ENCODE measurements around the gene TARM1.
"Not testable (repeated sequence)": the region's sequence is repeated elsewhere in the genome, so short reads cannot be mapped to it uniquely, and the experiment has no call there.

The TARM1 gene

GRCh38 chr19:54099190-54099902 is 18.2 kb upstream of the TARM1 start:
- no peak for FAIRE-seq

DNA sequence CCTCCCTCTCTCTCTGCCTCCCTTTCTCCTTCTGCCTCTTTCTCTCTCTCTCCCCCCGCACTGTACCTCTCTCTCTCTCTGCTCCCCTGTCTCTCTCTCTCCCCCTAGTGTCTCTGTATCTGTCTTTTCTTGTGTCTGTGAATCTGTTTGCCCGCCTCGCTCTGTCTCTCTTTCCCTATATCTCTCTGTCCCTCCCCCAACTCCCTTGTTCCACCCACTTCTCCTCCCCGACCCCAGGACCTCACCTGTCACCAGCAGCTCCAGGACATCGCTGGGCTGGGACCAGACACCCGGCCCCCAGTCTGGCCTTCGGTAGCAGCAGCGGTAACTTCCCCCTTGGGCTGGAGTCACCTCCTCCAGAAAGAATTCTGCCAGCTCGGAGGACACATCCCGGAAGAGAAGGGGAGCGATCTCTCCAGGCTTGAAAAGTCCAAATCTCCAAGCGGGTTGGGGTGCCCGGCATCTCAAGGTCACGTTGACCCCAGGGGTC is 15.5 kb upstream of the TARM1 start:
- no peak for FAIRE-seq

- FAIRE-seq: not testable (repeated sequence)
These were observed 14.9 kb upstream of the TARM1 start for GRCh38 chr19:54095859-54096616.

GRCh38 chr19:54095136-54095858 is 14.1 kb upstream of the TARM1 start:
- no peak for FAIRE-seq

- no peak for FAIRE-seq
These were observed 13.3 kb upstream of the TARM1 start for GRCh38 chr19:54094426-54095000.

- FAIRE-seq: no peak
These were observed 3.2 kb upstream of the TARM1 start for GRCh38 chr19:54084410-54084809.

- FAIRE-seq: no peak
These were observed 3.8 kb downstream of the TARM1 start for GRCh38 chr19:54077334-54077733.

- FAIRE-seq: no peak
These were observed 6.3 kb downstream of the TARM1 start for GRCh38 chr19:54074851-54075250.

DNA sequence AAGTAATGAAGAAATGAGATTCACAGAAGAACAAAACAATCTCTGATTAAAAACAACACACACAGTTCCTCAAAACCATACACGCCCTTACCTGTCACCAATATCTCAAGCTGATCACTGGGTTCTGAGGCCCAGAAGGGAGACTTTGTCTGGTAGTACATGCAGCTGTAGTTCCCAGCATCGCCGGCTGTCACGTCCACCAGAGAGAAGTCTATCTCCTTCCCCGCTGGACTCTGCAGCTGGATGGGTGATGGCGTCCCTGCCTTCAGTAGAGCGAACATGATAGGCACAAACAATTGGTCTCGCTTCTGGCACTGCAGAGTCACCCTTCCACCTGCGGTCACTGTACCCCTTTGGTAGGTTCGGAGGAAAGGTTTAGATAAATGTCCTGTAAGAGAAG is 7.3 kb downstream of the TARM1 start:
- FAIRE-seq: no peak

DNA sequence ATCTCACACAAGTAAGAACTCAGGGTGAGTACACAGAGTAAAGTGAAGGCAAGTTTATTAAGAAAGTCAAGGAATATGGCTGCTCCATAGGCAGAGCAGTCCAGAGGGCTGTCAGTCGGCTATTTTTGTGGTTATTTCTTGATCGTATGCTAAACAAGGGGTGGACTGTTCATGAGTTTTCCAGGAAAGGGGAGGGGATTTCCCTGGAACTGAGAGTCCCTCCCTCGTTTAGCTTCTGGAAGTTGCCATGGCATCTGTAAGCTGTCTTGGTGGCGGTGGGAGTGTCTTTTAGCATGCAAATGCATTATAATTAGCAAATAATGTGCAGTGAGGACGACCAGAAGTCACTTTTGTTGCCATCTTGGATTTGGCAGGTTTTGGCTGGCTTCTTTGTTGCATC is 11.7 kb downstream of the TARM1 start:
- no peak for FAIRE-seq

- no peak for FAIRE-seq
These were observed 17.6 kb downstream of the TARM1 start, which contains the start of gene VSTM1 for GRCh38 chr19:54063350-54064116. TSS of gene VSTM1 (minus strand) at chr19:54063897. CDS start at chr19:54063777, 120 bp downstream.

DNA sequence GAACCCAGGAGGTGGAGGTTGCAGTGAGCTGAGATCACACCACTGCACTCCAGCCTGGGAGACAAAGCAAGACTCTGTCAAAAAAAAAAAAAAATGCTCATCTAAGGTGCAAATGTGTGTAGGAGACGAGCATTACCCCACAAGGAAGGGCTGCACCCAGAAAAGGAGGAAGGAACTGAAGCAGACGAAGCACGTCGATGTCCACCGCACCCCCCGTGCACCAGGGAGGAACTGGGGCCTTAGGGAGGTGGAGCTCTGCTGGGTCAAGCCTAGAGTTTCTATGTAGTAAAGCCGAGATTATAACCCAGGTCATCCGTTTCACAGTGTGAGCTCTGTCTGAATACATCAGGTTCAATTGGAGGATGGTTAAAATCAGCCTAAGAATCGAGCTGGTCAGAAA is 18.5 kb downstream of the TARM1 start:
- FAIRE-seq: no peak

- FAIRE-seq: no peak
These were observed 33.5 kb downstream of the TARM1 start for GRCh38 chr19:54047616-54048015.

DNA sequence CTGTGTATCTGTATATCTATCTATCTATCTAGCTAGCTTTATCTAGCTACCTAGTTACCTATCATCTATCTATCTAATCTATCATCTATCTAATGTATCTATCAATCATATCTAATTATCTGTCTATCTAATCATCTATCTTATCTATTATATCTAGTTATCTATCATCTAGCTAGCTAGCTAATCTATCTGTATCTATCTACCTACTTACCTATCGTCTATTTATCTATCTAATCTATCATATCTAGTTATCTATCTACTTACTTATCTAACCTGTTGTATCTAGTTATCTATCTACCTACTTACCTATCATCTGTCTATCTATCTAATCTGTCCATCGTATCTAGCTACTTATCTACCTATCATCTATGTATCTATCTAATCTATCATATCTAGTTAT is 35.4 kb downstream of the TARM1 start:
- no peak for FAIRE-seq

GRCh38 chr19:54042989-54043388 is 38.2 kb downstream of the TARM1 start:
- no peak for FAIRE-seq

- FAIRE-seq: no peak
These were observed 39.1 kb downstream of the TARM1 start for GRCh38 chr19:54041969-54042606.

DNA sequence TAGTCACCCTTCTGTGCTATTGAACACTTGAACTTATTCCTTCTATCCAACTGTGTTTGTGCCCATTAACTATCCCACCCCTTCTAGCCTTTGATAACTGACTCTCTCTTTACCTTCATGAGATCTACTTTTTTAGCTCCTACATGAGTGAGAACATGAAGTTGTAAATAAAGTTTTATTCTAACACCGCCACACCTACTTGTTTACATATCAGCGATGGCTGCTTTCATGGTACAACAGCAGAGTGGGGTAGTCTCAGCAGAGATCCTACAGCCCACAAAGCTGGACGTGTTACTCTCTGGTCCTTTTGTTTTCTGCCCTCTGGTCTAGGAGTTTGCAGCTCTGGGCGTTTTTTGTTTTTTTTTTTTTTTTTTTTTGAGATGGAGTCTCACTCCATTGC is 41.2 kb downstream of the TARM1 start:
- FAIRE-seq: no peak

DNA sequence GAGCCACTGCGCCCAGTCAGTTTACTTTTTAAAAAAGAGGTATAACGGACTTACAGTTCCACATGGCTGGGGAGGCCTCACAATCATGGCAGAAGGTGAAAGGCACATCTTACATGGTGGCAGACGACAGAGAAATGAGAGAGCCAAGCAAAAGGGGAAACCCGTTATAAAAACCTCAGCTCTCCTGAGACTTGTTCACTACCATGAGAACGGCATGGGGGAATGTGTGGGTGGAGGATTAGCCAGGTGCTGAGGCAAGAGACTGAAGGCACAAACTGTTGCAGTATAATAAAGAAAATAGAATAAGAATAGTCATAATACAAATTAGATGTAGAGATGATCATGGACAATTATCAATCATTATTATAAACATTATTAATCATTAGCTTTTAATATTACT is 44.6 kb downstream of the TARM1 start:
- FAIRE-seq: not testable (repeated sequence)

GRCh38 chr19:54035215-54036178 is 45.7 kb downstream of the TARM1 start:
- FAIRE-seq: no peak

DNA sequence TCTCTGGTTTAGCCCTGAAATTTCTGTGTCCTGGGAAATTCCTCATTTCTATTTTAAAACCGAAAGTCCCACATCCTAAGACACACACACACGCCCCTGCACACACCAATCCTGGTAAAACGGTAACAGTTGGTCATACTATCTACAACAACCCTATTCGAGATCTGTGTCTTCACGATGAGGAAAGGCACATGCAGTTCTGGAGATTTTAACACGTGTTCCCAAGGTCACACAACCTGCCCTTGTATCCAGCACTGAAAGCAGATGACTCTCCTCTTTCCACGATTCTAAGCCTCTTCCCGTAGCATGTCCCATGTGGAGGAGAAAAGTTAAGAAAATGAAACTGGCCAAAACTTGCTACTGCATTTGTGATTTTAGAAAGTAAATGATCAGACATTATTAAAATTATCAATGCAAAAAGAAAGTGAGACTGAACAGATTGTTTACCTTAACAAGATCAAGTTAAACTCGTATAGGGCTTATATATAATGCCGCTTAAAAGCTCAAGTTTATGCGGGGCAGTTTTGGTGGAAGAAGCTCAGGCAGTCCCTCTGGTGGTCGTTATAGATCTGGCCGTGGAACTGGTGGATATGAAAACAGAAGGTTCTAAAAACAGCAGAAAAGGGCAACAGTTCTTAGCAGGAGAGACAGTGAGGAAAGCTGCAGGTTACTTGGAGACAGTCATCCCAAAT is 50.1 kb downstream of the TARM1 start:
- FAIRE-seq: no peak

Measured in colon (tissue), 2 donors.